HG03439 (cell line): Measurements from ENCODE around the gene PDE3A.
"Not testable (repeated sequence)": the region's sequence is repeated elsewhere in the genome, so short reads cannot be mapped to it uniquely, and the experiment has no call there.

ENCODE experiments used
- ATAC-seq: cut with Tn5 transposase; IDR thresholded peaks from one replicate; pipeline ENCODE4 v1.9.1; 2021; ENCODE audit warnings: mild to moderate bottlenecking, moderate library complexity; ENCODE audit not compliant: unreplicated experiment

Gene PDE3A

GRCh38 chr12:20546267-20546666 lies 177.9 kb downstream of the PDE3A start:
- ATAC-seq: no peak

GRCh38 chr12:20547816-20548575 lies 179.7 kb downstream of the PDE3A start:
- ATAC-seq: no peak

DNA sequence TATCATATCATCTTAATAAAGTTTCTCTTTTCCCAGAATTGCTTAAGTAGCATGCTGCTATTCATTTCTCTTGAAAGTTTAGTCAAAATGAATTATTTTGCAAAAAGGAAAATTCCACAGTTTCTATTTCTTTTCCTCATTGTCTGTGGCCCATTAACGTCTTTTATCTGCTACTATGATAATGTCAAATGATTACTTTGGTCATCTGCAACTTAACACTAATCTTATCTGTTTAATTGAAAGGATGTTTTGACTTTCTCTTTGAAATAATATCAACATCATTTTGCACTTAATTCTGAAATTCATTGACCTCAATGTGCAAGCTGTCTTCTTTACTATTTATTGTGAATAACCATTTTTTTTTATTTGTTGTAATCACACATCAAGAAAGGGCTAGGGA lies 180.3 kb downstream of the PDE3A start:
- ATAC-seq: no peak

DNA sequence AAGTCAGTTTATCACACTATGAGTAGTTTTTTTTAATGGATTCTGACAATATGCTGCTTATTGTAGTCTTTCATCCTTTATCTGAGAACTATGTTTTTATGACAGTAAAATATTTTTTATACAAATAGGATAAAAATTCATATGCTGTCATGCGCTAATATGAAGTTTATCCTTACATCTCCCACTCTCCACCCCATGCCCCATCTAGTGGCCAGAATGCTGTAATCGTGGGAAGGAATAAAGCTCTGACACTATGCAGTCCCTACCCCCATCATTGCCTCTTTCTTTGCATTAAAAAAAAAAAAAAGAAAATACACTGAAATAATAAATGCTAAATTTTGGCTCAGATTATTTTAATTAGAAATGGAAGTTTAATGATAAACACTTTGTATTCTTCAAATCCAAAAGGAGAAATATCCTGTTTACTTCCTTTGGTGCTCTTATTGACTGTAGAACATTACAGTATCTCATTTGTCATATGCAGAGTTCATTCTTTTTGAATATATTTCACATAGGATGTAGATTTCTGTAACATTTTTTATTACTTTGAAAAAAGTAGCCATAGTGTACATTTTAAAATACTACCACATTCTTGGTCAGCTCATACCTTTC lies 180.9 kb downstream of the PDE3A start:
- no peak for ATAC-seq

DNA sequence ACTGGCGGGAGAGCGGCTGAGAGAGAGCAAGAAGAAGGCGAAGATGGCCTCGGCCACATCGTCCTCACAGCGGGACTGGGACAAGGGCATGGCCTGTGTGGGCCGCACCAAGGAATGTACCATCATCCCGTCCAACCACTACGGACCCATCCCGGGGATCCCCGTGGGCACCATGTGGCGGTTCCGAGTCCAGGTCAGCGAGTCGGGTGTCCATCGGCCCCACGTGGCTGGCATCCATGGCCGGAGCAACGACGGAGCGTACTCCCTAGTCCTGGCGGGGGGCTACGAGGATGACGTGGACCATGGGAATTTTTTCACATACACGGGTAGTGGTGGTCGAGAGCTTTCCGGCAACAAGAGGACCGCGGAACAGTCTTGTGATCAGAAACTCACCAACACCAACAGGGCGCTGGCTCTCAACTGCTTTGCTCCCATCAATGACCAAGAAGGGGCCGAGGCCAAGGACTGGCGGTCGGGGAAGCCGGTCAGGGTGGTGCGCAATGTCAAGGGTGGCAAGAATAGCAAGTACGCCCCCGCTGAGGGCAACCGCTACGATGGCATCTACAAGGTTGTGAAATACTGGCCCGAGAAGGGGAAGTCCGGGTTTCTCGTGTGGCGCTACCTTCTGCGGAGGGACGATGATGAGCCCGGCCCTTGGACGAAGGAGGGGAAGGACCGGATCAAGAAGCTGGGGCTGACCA lies 183.6 kb downstream of the PDE3A start:
- ATAC-seq: not testable (repeated sequence)

DNA sequence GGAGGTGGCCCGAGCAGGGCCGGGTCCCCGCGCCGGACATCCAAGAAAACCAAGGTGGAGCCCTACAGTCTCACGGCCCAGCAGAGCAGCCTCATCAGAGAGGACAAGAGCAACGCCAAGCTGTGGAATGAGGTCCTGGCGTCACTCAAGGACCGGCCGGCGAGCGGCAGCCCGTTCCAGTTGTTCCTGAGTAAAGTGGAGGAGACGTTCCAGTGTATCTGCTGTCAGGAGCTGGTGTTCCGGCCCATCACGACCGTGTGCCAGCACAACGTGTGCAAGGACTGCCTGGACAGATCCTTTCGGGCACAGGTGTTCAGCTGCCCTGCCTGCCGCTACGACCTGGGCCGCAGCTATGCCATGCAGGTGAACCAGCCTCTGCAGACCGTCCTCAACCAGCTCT lies 184.2 kb downstream of the PDE3A start:
- not testable (repeated sequence) for ATAC-seq

- no peak for ATAC-seq
These were observed 186.7 kb downstream of the PDE3A start for GRCh38 chr12:20555015-20555414.

DNA sequence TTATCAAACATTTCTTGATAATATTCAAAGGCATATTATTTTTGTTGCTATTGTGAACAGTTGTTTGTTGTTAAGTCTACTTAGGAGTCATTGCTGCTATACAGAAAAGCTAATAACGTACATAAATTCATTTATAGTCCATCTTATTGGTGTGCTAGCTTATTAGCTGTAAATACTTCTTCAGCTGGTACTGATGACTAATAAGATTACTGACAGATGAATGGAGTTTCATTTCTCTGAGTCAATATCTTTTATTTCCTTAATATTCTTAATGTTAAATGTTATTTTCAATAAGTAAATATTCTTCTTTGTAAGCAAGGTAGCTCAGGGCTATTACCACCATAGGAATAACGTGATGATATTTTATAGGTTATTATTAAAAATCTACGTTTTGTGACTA lies 187.4 kb downstream of the PDE3A start:
- ATAC-seq: no peak

DNA sequence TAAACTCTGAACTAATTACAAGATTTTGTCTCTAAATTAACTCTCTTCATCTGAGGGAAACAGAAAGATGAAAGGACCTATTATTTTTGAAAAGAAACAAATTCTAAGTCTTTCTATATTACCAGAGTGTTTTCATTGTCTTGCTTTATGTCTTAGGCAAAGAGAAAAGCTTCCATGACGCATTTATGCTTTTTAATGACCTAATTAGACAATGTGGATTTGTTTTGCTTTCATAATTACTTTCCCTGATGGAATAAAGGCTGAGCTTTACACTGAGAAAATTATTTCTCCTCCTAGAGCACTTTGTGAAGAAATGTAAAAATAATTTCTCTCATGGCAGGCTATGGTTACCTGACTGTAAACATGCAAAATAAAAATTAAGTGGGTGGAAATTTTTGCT lies 188.8 kb downstream of the PDE3A start:
- ATAC-seq: no peak

- ATAC-seq: no peak
These were observed 192.6 kb downstream of the PDE3A start for GRCh38 chr12:20560935-20561334.

DNA sequence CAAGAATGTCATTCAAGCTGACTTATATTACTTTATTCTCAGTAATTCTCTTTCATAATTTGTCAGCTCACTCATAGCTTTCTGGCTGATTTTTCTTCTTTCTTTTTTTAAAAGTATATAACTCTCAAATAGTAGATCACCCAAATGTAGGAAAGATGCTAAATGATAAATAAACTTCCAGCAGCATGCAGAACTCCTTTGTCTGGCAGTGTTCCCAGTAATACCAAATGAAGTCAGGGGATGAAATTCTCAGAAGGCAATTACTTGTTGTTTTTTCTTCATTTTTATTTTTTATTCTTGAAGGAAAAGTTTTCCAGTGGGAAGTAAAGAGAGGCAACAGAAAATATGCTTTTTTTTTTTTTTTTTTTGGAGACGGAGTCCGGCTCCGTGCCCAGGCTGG lies 193.5 kb downstream of the PDE3A start:
- no peak for ATAC-seq

- no peak for ATAC-seq
These were observed 199.1 kb downstream of the PDE3A start for GRCh38 chr12:20567413-20567812.

DNA sequence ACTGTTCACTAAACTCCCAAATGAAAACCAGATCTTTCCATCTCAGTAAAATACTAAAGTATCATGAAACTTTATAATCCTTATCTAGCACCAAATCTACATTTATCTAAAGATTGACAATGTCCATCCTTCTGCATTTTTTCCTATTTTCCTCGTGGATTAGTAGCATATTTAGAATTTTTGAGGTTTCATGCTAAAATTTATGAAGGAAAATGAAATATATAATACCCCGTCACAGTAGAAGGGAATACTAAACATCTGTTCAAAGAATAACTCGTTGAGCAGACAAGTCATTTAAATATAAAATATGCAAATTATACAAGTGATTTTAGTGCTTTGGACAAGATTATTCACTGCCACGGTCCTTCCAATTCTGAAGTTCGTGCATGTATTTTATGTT lies 204.1 kb downstream of the PDE3A start:
- no peak for ATAC-seq

- ATAC-seq: no peak
These were observed 208.2 kb downstream of the PDE3A start for GRCh38 chr12:20576528-20576927.

- ATAC-seq: no peak
These were observed 208.7 kb downstream of the PDE3A start for GRCh38 chr12:20577054-20577453.

DNA sequence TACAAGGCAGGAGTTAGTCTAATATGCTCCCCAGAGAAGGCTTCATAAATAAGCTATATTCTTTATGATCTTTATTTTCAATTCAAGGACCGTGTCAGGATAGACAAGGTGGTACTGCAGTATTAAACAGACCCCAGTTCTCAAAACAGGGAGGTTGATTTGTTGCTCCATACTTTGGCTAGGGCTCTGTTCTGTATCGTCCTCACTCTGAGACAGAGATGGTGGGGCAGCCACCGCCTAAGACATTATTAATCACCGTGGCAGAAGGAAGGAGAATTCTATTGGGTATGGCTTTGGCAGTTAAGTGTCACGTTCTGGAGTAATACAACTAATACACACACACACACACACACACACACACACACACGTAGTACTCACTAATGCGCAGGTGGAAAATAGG lies 209.8 kb downstream of the PDE3A start:
- no peak for ATAC-seq

DNA sequence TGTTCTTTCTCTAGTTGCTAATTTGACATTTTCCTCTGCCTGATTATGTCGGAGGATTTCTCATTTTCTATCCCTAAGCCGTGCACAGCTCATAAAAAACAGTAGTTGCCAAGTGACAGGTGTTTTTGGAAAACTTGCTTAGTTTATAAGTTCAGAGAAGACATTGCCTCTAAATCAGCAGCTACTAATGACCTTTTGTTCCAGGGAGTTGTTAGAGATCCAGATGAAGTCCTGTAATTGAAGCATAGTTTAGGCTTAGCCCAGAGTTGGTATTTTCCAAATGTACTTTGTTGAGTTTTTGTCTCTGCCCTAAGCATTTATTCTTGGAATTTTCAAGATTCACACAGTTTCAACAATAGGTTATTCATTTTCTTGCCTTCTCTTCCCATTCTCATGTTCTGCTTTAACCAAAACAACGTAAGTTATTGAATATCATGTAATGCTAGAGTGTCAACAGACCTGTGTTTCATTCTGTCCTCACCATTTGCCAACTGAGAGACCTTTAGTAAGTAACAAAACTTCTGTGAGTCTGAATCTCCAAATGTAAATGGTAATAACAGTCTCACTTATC lies 216.8 kb downstream of the PDE3A start:
- ATAC-seq: no peak

GRCh38 chr12:20585913-20586312 lies 217.6 kb downstream of the PDE3A start:
- no peak for ATAC-seq

DNA sequence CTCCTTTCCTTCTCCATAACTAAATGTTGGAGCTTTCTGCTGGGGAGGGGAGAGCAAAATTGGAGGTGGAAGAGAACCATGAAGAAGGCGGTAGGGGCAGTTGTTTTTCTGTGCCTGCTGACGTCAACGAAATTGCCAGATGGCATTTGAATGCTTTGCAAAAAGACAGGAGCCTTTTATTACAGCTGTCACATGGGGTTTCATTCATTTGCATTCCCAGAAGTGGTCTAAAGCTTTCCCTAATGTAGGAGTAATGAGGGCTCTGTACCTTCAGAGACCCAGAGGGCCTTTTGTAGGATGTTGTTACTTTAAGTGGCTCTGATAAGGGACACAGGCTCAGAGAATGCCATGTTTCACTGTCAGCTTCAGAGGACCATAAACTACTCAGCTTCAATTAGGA lies 219.7 kb downstream of the PDE3A start:
- no peak for ATAC-seq

GRCh38 chr12:20590570-20590969 lies 222.2 kb downstream of the PDE3A start:
- ATAC-seq: no peak

GRCh38 chr12:20592556-20592955 lies 224.2 kb downstream of the PDE3A start:
- no peak for ATAC-seq

DNA sequence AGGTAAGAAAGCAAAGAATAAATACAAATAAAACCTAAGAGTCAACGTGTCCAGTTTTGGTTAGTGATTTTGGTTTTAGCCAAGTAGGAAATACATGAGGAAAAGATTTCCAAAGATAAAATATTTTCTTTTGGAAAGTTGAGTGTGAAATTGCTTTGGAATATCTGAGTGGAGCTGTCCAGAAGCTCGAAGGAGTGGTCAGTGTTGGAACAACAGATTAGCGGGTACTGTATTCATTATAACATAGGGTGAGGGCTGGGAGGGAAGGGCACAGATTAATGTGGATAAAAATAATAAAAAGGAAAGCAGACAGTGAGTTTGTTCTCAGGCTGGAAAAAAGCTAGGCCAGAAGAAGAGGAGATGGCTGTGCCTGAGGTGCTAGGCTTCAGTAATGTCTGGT lies 225.3 kb downstream of the PDE3A start:
- no peak for ATAC-seq
